DMS 273 treated with DMSO at 0.1 percent for 48 hours (cell line): Measurements from ENCODE around the gene GMEB2.

Experiments
- DNase-seq: peaks from one replicate; lab custom pipeline; 2025; lab: John Stamatoyannopoulos, UW

GMEB2 gene

GRCh38 chr20:63545814-63546213 is 81.1 kb downstream of the GMEB2 start:
- no peak for DNase-seq

GRCh38 chr20:63544958-63545516 is 81.9 kb downstream of the GMEB2 start:
- no peak for DNase-seq

GRCh38 chr20:63544241-63544957 is 82.5 kb downstream of the GMEB2 start:
- no peak for DNase-seq

- DNase-seq = no peak
Observed at GRCh38 chr20:63543733-63544132, 83.2 kb downstream of the GMEB2 start.

GRCh38 chr20:63543131-63543530 is 83.8 kb downstream of the GMEB2 start:
- no peak for DNase-seq

- DNase-seq = no peak
Observed at GRCh38 chr20:63542696-63543095, 84.2 kb downstream of the GMEB2 start.

- no peak for DNase-seq
Observed at GRCh38 chr20:63542031-63542559, 84.8 kb downstream of the GMEB2 start.

GRCh38 chr20:63541371-63541770 is 85.5 kb downstream of the GMEB2 start:
- no peak for DNase-seq

- no peak for DNase-seq
Observed at GRCh38 chr20:63540417-63541186, 86.3 kb downstream of the GMEB2 start.

- DNase-seq = no peak
Observed at GRCh38 chr20:63539441-63540370, 87.2 kb downstream of the GMEB2 start.

- no peak for DNase-seq
Observed at GRCh38 chr20:63539092-63539430, 87.8 kb downstream of the GMEB2 start.

GRCh38 chr20:63538204-63539091 is 88.5 kb downstream of the GMEB2 start:
- DNase-seq = no peak
